GM23248 (cell line): ENCODE data around the gene DBX2. TPM values are rescaled to one million over a fixed set of nuclear protein-coding genes. Genes with fewer than 3 reads are reported as not detected.
"Not testable (repeated sequence)": the region's sequence is repeated elsewhere in the genome, so short reads cannot be mapped to it uniquely, and the experiment has no call there.

Experiments
- DNase-seq: peaks from one replicate; pipeline ENCODE4 v3.0.0-alpha.2; 2015
- H2AFZ ChIP-seq: fragments of 200-600 bp; sonication (generic); 2 replicates; pipeline ENCODE4 v1.6.1; 2016; ENCODE audit warnings: antibody characterized with exemption
- H3F3A ChIP-seq: fragments of 200-600 bp; sonication (generic); 2 replicates; pipeline ENCODE4 v1.6.1; 2016; ENCODE audit warnings: mild to moderate bottlenecking, antibody characterized with exemption, mixed run types; ENCODE audit not compliant: insufficient read depth
- H3K27ac ChIP-seq: fragments of 200-600 bp; sonication (generic); 2 replicates; pipeline ENCODE4 v1.5.1; 2016; ENCODE audit warnings: mild to moderate bottlenecking
- H3K27me3 ChIP-seq: fragments of 200-600 bp; sonication (generic); replicated peaks from 2 replicates; pipeline ENCODE4 v1.6.1; 2016; ENCODE audit warnings: mild to moderate bottlenecking; ENCODE audit not compliant: insufficient read depth
- H3K36me3 ChIP-seq: fragments of 200-600 bp; sonication (generic); 2 replicates; pipeline ENCODE4 v1.6.1; 2016; ENCODE audit warnings: low read depth, mild to moderate bottlenecking
- H3K4me1 ChIP-seq: fragments of 200-600 bp; sonication (generic); 2 replicates; pipeline ENCODE4 v1.6.1; 2016; ENCODE audit warnings: mild to moderate bottlenecking; ENCODE audit not compliant: insufficient read depth
- H3K4me2 ChIP-seq: fragments of 200-600 bp; sonication (generic); one replicate; pipeline ENCODE4 v1.6.1; 2016; ENCODE audit warnings: mild to moderate bottlenecking; ENCODE audit not compliant: unreplicated experiment
- H3K4me3 ChIP-seq: fragments of 200-600 bp; sonication (generic); 2 replicates; pipeline ENCODE4 v1.5.1; 2016; ENCODE audit warnings: mild to moderate bottlenecking
- H3K79me2 ChIP-seq: fragments of 200-600 bp; sonication (generic); 2 replicates; pipeline ENCODE4 v1.6.1; 2016; ENCODE audit warnings: mild to moderate bottlenecking; ENCODE audit not compliant: insufficient read depth
- H3K9ac ChIP-seq: fragments of 200-600 bp; sonication (generic); 2 replicates; pipeline ENCODE4 v1.6.1; 2016; ENCODE audit warnings: mild to moderate bottlenecking
- H3K9me2 ChIP-seq: fragments of 200-600 bp; sonication (generic); 2 replicates; pipeline ENCODE4 v1.6.1; 2016; ENCODE audit warnings: mixed run types, mild to moderate bottlenecking, moderate library complexity; ENCODE audit not compliant: insufficient read depth
- H3K9me3 ChIP-seq: fragments of 200-600 bp; sonication (generic); one replicate; pipeline ENCODE4 v1.6.1; 2017; ENCODE audit warnings: low read depth
- H4K20me1 ChIP-seq: fragments of 200-600 bp; sonication (generic); 2 replicates; pipeline ENCODE4 v1.6.0; 2016; ENCODE audit not compliant: insufficient read depth
- EZH2 ChIP-seq: fragments of 200-600 bp; sonication (generic); IDR thresholded peaks from 2 replicates; pipeline ENCODE4 v1.6.1; 2018; ENCODE audit warnings: antibody characterized with exemption, mild to moderate bottlenecking; ENCODE audit not compliant: insufficient read depth, poor library complexity, severe bottlenecking
- EZH2phosphoT487 ChIP-seq: fragments of 200-600 bp; sonication (generic); IDR thresholded peaks from 2 replicates; pipeline ENCODE4 v1.6.1; 2018; ENCODE audit warnings: antibody characterized with exemption, moderate library complexity, mild to moderate bottlenecking, low read depth; ENCODE audit not compliant: insufficient read depth
- WGBS, 2 experiments: methylation state at CpG; one replicate each; pipeline ENCODE4 v1.1.6; 2015 to 2017; ENCODE audit warnings: low lambda C conversion rate in 2 of 2, low coverage in 1 of 2; ENCODE audit errors: missing lambda C conversion rate in 2 of 2; 5-methylcytosine and 5-hydroxymethylcytosine counted together
- in situ Hi-C: fragments of 300-500 bp; cut with MboI; formaldehyde crosslinking; loops from 2 replicates; pipeline ENCODE4 v1.15.0; 2020
- polyA plus RNA-seq: library from polyadenylated mRNA; unstranded; fragments of >200 nt; fragmentation: Nextera tagmentation; extraction: Ambion mirVana; gene quantifications from 2 replicates; pipeline ENCODE4 v1.2.1, GENCODE V29; 2016
- total RNA-seq: library from RNA; depleted of rRNA; stranded (reverse); fragments of >200 nt; shearing (Covaris generic); gene quantifications from 2 replicates; pipeline ENCODE4 v1.2.3, GENCODE V29; 2014

DBX2 gene
- total and polyA plus RNA-seq, 2 experiments from 2014 or later = not detected

DNA sequence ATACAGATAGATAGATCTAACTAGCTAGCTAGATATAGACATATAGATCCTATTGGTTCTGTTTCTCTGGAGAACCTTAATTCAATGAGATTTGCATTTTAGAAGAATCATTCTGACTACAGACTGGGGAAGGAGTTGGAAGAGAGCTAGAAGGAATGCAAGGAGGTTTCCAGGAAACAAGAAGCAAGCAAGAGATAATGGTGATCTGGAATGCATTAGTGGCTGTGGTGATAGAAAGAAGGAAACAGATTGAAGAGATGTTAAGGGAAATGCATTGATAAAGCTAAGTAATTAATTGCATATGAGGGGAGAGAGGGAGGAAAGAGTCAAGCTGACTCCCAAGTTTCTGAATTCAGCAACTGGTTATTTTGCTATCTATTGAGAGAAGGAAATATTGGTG, 42.7 kb downstream of the DBX2 start:
- DNase-seq = no peak

DNA sequence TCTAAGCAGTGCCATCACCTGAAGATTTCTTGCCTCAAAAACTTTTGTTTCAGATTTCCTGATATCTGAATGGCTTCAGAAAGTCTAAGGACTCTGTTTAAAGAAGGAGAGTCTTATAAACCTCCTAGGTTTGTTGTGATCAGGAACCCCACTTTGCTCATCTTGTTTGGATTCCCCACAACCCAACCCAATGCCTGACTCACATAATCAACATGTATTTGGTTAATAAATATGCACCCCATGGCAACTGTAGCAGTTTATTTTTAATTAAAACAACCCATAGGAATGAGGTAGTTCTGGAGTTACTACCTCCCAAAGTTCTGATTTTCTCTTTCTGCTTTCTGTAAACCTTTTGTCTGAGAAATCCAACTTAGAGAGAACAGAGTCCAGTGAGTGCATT, 51.5 kb downstream of the DBX2 start:
- Histone ChIP-seq H3K9me3 (no peaks in the 10 kb centered on the region), H3K9ac (no peak overlapping the region), H2AFZ (no peak overlapping the region), H3K4me1 (no peaks in the 10 kb centered on the region), H3K4me3 (no peak overlapping the region), H3F3A (no peaks in the 10 kb centered on the region), H3K36me3 (no peaks in the 10 kb centered on the region), H3K4me2 (no peak overlapping the region), H3K79me2 (no peaks in the 10 kb centered on the region), H3K9me2 (no peaks in the 10 kb centered on the region), H4K20me1 (no peaks in the 10 kb centered on the region), H3K27ac (no peak overlapping the region), H3K27me3 (no peaks in the 10 kb centered on the region)
- DNase-seq = no peak
- in situ Hi-C loops = no loop called here
- no peak for TF ChIP-seq EZH2phosphoT487
- no peak for TF ChIP-seq EZH2

More for the DNA sequence above, 42.7 kb downstream of the DBX2 start:
- TF ChIP-seq EZH2 = no peak
- no peak for TF ChIP-seq EZH2phosphoT487
- Histone ChIP-seq H3K27me3 (no peaks in the 10 kb centered on the region; the same call in 1 of the 2 replicates), H3K79me2 (no peaks in the 10 kb centered on the region), H3K9me2 (no peaks in the 10 kb centered on the region), H2AFZ (no peak overlapping the region), H3K4me3 (no peak overlapping the region), H4K20me1 (no peaks in the 10 kb centered on the region), H3K9ac (no peak overlapping the region), H3K27ac (no peak overlapping the region), H3K4me2 (no peak overlapping the region), H3K4me1 (no peaks in the 10 kb centered on the region), H3K9me3 (no peaks in the 10 kb centered on the region), H3K36me3 (no peaks in the 10 kb centered on the region), H3F3A (no peaks in the 10 kb centered on the region)
- in situ Hi-C loops = no loop called here

DNA sequence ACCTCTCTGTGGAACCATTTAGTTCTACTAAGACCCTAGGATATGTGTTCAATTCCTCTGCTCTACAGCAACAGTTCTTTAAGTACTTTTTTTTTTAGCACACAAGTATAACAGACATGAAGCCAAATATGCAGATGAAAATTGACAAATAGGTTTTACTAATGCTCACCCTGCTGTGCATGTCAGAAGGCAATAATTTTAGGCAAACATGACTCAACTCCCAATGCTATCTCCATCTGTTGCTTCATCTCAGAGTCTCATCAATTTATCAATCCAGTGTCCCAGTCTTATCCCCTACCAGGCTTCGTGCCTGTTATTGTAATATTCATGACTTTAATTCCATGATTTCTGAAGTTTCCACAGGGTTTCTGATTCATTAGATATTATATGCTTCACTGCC, 57.7 kb downstream of the DBX2 start:
- in situ Hi-C loops = no loop called here
- Histone ChIP-seq H3K4me2 (no peak overlapping the region), H3K36me3 (no peaks in the 10 kb centered on the region), H3K9me2 (no peaks in the 10 kb centered on the region), H4K20me1 (no peaks in the 10 kb centered on the region), H3K4me3 (no peak overlapping the region), H3K9me3 (no peaks in the 10 kb centered on the region), H2AFZ (no peak overlapping the region), H3K4me1 (no peaks in the 10 kb centered on the region), H3K9ac (no peak overlapping the region), H3K79me2 (no peaks in the 10 kb centered on the region), H3K27me3 (no peaks in the 10 kb centered on the region), H3F3A (no peaks in the 10 kb centered on the region), H3K27ac (no peak overlapping the region)
- DNase-seq = no peak
- TF ChIP-seq EZH2phosphoT487 (no peak), EZH2 (no peak)
- WGBS, 2 experiments = 3 to 8% methylated on average over 1 of the region's 1 CpG

DNA sequence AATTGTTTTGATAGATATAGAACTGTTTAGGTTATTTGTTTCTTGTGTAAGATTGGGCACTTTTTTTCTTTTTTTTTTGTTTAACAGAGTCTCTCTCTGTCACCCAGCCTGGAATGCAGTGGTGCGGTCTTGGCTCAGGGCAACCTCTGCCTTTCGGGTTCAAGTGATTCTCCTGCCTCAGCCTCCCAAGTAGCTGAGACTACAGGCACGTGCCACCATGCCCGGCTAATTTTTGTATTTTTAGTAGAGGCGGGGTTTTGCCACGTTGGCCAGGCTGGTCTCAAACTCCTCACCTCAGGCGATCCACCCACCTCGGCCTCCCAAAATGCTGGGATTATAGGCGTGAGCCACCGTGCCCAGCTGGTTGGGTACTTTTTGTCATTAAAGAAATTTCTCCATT, 66.0 kb downstream of the DBX2 start:
- H3K9me2 ChIP-seq, H3K4me1 ChIP-seq, H3K9ac ChIP-seq, DNase-seq, H3K36me3 ChIP-seq, H2AFZ ChIP-seq, H3K4me2 ChIP-seq, H3F3A ChIP-seq, H3K9me3 ChIP-seq, H3K27me3 ChIP-seq, H3K79me2 ChIP-seq, H3K4me3 ChIP-seq, H3K27ac ChIP-seq, in situ Hi-C loops, H4K20me1 ChIP-seq: not testable (repeated sequence)
- WGBS, 2 experiments = 61 to 70% methylated on average over 10 of the region's 10 CpGs

DNA sequence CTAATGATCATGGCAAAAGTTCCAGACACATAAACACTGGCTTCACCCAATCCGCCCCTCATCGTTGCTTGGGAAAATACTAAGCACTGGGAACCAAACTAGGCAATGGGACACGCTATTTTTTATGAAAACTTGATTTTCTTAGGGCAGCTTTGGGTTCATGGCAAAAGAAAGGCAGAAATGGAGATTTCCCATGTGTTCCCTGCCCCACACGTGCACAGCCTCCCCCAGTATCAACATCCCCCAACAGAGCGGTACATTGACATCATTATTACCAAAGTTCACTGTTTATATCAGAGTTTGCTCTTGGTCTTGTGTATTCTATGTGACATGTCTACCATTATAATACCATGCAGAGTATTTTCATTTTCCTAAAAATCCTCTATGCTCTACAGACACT, 71.0 kb downstream of the DBX2 start:
- H3K27me3 ChIP-seq = no peaks in the 10 kb centered on the region; the same call in 1 of the 2 replicates
- H4K20me1 ChIP-seq = no peaks in the 10 kb centered on the region
- in situ Hi-C loops = no loop called here
- no peak overlapping the region for H3K4me3 ChIP-seq
- DNase-seq = no peak
- no peak overlapping the region for H3K4me2 ChIP-seq
- H3K9me3 ChIP-seq = no peaks in the 10 kb centered on the region
- 38 to 41% methylated on average over 5 of the region's 5 CpGs for WGBS, 2 experiments
- no peaks in the 10 kb centered on the region for H3K36me3 ChIP-seq
- H3K79me2 ChIP-seq = no peaks in the 10 kb centered on the region
- H3K4me1 ChIP-seq = no peaks in the 10 kb centered on the region
- H3K27ac ChIP-seq = no peak overlapping the region
- no peak overlapping the region for H3K9ac ChIP-seq
- no peak overlapping the region for H2AFZ ChIP-seq
- TF ChIP-seq EZH2 = no peak
- TF ChIP-seq EZH2phosphoT487 = no peak
- H3K9me2 ChIP-seq = no peaks in the 10 kb centered on the region
- no peaks in the 10 kb centered on the region for H3F3A ChIP-seq
